Breast epithelium (tissue), 4 donors: ENCODE measurements around the gene CRYBA1. TPM values are rescaled to one million over a fixed set of nuclear protein-coding genes. Genes with fewer than 3 reads are reported as not detected.

Source experiments
- DNase-seq, 2 donors: peaks; one replicate each; pipeline ENCODE4 v3.0.0-alpha.2; 2019; ENCODE audit warnings: low spot score in 2 of 2
- H3K27ac ChIP-seq, 2 donors: fragments of 200-600 bp; sonication (generic) in 1 of 2; one replicate each; pipeline ENCODE4 v1.5.1; 2016 to 2019; ENCODE audit warnings: mild to moderate bottlenecking in 1 of 2
- H3K27me3 ChIP-seq, 2 donors: fragments of 200-600 bp; sonication (generic) in 1 of 2; one replicate each; pipeline versions ENCODE4 v1.5.1 to v1.6.0; 2017 to 2019; ENCODE audit warnings: control low read depth in 1 of 2, mild to moderate bottlenecking in 1 of 2
- H3K36me3 ChIP-seq: fragments of 200-600 bp; one replicate; pipeline ENCODE4 v1.5.1; 2019
- H3K4me1 ChIP-seq, 2 donors: fragments of 200-600 bp; sonication (generic); one replicate each; pipeline ENCODE4 v1.5.1; 2016 to 2019; ENCODE audit warnings: control low read depth in 1 of 2
- H3K4me3 ChIP-seq, 3 donors: fragments of 200-600 bp; sonication (generic); 1 replicate in 2 of 3; 2 replicates in 1 of 3; pipeline ENCODE4 v1.5.1; 2016 to 2019; ENCODE audit warnings: mild to moderate bottlenecking in 3 of 3, moderate library complexity in 2 of 3
- H3K9me3 ChIP-seq, 2 donors: fragments of 200-600 bp; sonication (generic) in 1 of 2; one replicate each; pipeline ENCODE4 v1.5.1; 2016 to 2019; ENCODE audit warnings: control low read depth in 1 of 2
- CTCF ChIP-seq, 3 donors: fragments of 450-650 bp; IDR thresholded peaks; one replicate each; pipeline ENCODE4 v1.5.1; 2016 to 2017; ENCODE audit warnings: antibody characterized with exemption in 3 of 3, mild to moderate bottlenecking in 3 of 3, moderate library complexity in 3 of 3
- POLR2A ChIP-seq: fragments of 450-650 bp; IDR thresholded peaks from one replicate; pipeline ENCODE4 v1.6.1; 2016; ENCODE audit warnings: antibody characterized with exemption, mild to moderate bottlenecking, moderate library complexity
- POLR2AphosphoS5 ChIP-seq, 3 donors: sonication (generic); formaldehyde crosslinking; IDR thresholded peaks; one replicate each; pipeline ENCODE4 v1.6.1; 2017; ENCODE audit warnings: antibody characterized with exemption in 3 of 3
- intact Hi-C: fragments of 100-400 bp; cut with DNase I; formaldehyde crosslinking; loops from one replicate; pipeline ENCODE4 v1.15.1; 2023; ENCODE audit warnings: low total_unique reads
- total RNA-seq, 3 donors: library from RNA; depleted of rRNA; stranded (reverse); fragments of >200 nt; gene quantifications; one replicate each; pipeline ENCODE4 v1.1.0, GENCODE V29; 2016

Gene CRYBA1
- total RNA-seq, 3 donors from 2014 or later, result not detected

- Histone ChIP-seq H3K4me3 (no peak overlapping the region), H3K27ac (no peak overlapping the region), H3K27me3 (no peaks in the 10 kb centered on the region), H3K36me3 (no peaks in the 10 kb centered on the region), H3K4me1 (peaks cover 0 to 10% of the 10 kb centered on the region in 2 donors), H3K9me3 (no peaks in the 10 kb centered on the region)
- intact Hi-C loops, result no loop called here
- TF ChIP-seq CTCF (IDR thresholded peaks at IDR 0.05), result no peak
- TF ChIP-seq POLR2A, result no peak
- TF ChIP-seq POLR2AphosphoS5 (IDR thresholded peaks at IDR 0.05), result no peak
- DNase-seq, result no peak
These were observed 32.0 kb downstream of the CRYBA1 start for GRCh38 chr17:29278692-29279091.

- H3K27ac ChIP-seq, result no peak overlapping the region
- no peaks in the 10 kb centered on the region for H3K27me3 ChIP-seq
- DNase-seq, result no peak
- intact Hi-C loops, result no loop called here
- peaks cover 0 to 16% of the 10 kb centered on the region in 2 donors for H3K4me1 ChIP-seq
- no peaks in the 10 kb centered on the region for H3K36me3 ChIP-seq
- no peak for TF ChIP-seq CTCF (IDR thresholded peaks at IDR 0.05)
- no peak for TF ChIP-seq POLR2AphosphoS5 (IDR thresholded peaks at IDR 0.05)
- no peak for TF ChIP-seq POLR2A
- H3K4me3 ChIP-seq, result no peak overlapping the region
- H3K9me3 ChIP-seq, result no peaks in the 10 kb centered on the region
These were observed 32.9 kb downstream of the CRYBA1 start for GRCh38 chr17:29279397-29280070.

DNA sequence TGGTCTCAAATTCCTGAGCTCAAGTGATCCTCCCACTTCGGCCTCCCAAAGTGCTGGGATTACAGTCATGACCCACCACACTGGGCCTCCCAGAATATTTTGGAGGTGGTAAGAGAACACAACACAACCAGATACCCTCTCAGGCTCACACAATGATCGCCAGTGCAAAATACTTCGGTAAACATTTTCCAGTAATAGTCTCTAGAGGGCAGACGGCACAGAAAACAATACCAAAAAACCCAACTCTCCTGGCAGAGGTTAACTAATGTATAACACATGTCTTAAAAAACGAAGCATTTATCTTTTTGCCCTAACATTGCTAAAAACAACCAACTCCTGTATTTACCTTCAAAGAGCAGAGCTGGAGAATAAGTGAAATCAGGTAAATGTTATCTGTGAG, 36.8 kb downstream of the CRYBA1 start:
- Histone ChIP-seq H3K36me3 (no peaks in the 10 kb centered on the region), H3K9me3 (no peaks in the 10 kb centered on the region), H3K27ac (no peak overlapping the region), H3K4me1 (peaks cover 0 to 18% of the 10 kb centered on the region in 2 donors), H3K27me3 (no peaks in the 10 kb centered on the region), H3K4me3 (peak overlapping the region in 1 of 3 donors; percentile 47)
- intact Hi-C loops, result no loop called here
- TF ChIP-seq POLR2A (no peak), CTCF (IDR thresholded peaks at IDR 0.05) (no peak), POLR2AphosphoS5 (IDR thresholded peaks at IDR 0.05) (no peak)
- DNase-seq, result no peak

GRCh38 chr17:29283961-29284360, 37.3 kb downstream of the CRYBA1 start:
- Histone ChIP-seq H3K36me3 (no peaks in the 10 kb centered on the region), H3K27ac (no peak overlapping the region), H3K27me3 (no peaks in the 10 kb centered on the region), H3K4me1 (peaks cover 0 to 22% of the 10 kb centered on the region in 2 donors), H3K9me3 (no peaks in the 10 kb centered on the region), H3K4me3 (peak overlapping the region in 1 of 3 donors; percentile 47)
- intact Hi-C loops, result no loop called here
- DNase-seq, result no peak
- TF ChIP-seq POLR2AphosphoS5 (IDR thresholded peaks at IDR 0.05) (no peak), POLR2A (no peak), CTCF (IDR thresholded peaks at IDR 0.05) (no peak)

- intact Hi-C loops, result no loop called here
- peaks cover 4 to 38% of the 10 kb centered on the region in 2 donors for H3K4me1 ChIP-seq
- peak overlapping the region in 1 of 3 donors; percentile 3 for H3K4me3 ChIP-seq
- H3K9me3 ChIP-seq, result no peaks in the 10 kb centered on the region
- no peak for TF ChIP-seq CTCF (IDR thresholded peaks at IDR 0.05)
- no peak for TF ChIP-seq POLR2A
- no peak for TF ChIP-seq POLR2AphosphoS5 (IDR thresholded peaks at IDR 0.05)
- H3K36me3 ChIP-seq, result no peaks in the 10 kb centered on the region
- DNase-seq, result no peak
- H3K27ac ChIP-seq, result peak overlapping the region in 1 of 2 donors; percentile 25
- no peaks in the 10 kb centered on the region for H3K27me3 ChIP-seq
These were observed 43.2 kb downstream of the CRYBA1 start for GRCh38 chr17:29289852-29290251.
